CD4-positive, alpha-beta T cell treated with Interferon alpha-2 for 1 hour (primary cell): ENCODE measurements around the gene SHLD2.
"Not testable (repeated sequence)": the region's sequence is repeated elsewhere in the genome, so short reads cannot be mapped to it uniquely, and the experiment has no call there.

ENCODE experiments used
- DNase-seq, 2 donors: peaks; one replicate each; pipeline ENCODE4 v3.0.0-alpha.2; 2020 to 2022

The SHLD2 gene

GRCh38 chr10:87094373-87095235, at the start of gene SHLD2, which contains the start of gene GLUD1:
Gene SHLD2, plus strand, starts transcription at chr10:87095206. Its CDS starts 56,149 bp downstream, at chr10:87151355.
Gene GLUD1, minus strand, starts transcription at chr10:87094843. Its CDS starts 74 bp downstream, at chr10:87094769.
- DNase-seq, result peak; percentile 91 to 93

- no peak for DNase-seq
Measured at GRCh38 chr10:87045434-87045938, 49.5 kb upstream of the SHLD2 start.

- no peak for DNase-seq
Measured at GRCh38 chr10:87053111-87053510, 41.9 kb upstream of the SHLD2 start.

GRCh38 chr10:87053577-87054181, 41.3 kb upstream of the SHLD2 start:
- no peak for DNase-seq

- DNase-seq, result no peak
Measured at GRCh38 chr10:87054373-87055295, 40.4 kb upstream of the SHLD2 start.

GRCh38 chr10:87058171-87058570, 36.8 kb upstream of the SHLD2 start:
- no peak for DNase-seq

- no peak for DNase-seq
Measured at GRCh38 chr10:87059401-87059800, 35.6 kb upstream of the SHLD2 start.

GRCh38 chr10:87060280-87060928, 34.6 kb upstream of the SHLD2 start:
- DNase-seq, result no peak

- DNase-seq, result no peak
Measured at GRCh38 chr10:87064651-87065050, 30.4 kb upstream of the SHLD2 start.

- no peak for DNase-seq
Measured at GRCh38 chr10:87066178-87066577, 28.8 kb upstream of the SHLD2 start.

GRCh38 chr10:87066865-87067264, 28.1 kb upstream of the SHLD2 start:
- no peak for DNase-seq

- DNase-seq, result no peak
Measured at GRCh38 chr10:87068281-87068680, 26.7 kb upstream of the SHLD2 start.

GRCh38 chr10:87072449-87072848, 22.6 kb upstream of the SHLD2 start:
- DNase-seq, result no peak

- not testable (repeated sequence) for DNase-seq
Measured at GRCh38 chr10:87076421-87076820, 18.6 kb upstream of the SHLD2 start.

GRCh38 chr10:87079106-87079836, 15.7 kb upstream of the SHLD2 start:
- no peak for DNase-seq

- not testable (repeated sequence) for DNase-seq
Measured at GRCh38 chr10:87080621-87081020, 14.4 kb upstream of the SHLD2 start.

- DNase-seq, result not testable (repeated sequence)
Measured at GRCh38 chr10:87081574-87081973, 13.4 kb upstream of the SHLD2 start.

GRCh38 chr10:87082219-87082618, 12.8 kb upstream of the SHLD2 start:
- not testable (repeated sequence) for DNase-seq

GRCh38 chr10:87083576-87084290, 11.3 kb upstream of the SHLD2 start:
- peak; percentile 23 to 65 for DNase-seq

GRCh38 chr10:87084291-87084782, 10.7 kb upstream of the SHLD2 start:
- peak in 1 of 2 donors; percentile 59 for DNase-seq

- DNase-seq, result no peak
Measured at GRCh38 chr10:87085537-87085936, 9.5 kb upstream of the SHLD2 start.
